HG03196 (cell line): Measurements from ENCODE around the gene CSNK1E.

Source experiments
- ATAC-seq: cut with Tn5 transposase; IDR thresholded peaks from one replicate; pipeline ENCODE4 v1.9.1; 2021; ENCODE audit not compliant: unreplicated experiment

Gene CSNK1E

GRCh38 chr22:38335077-38335476 is 17.8 kb upstream of the CSNK1E start:
- ATAC-seq = no peak

DNA sequence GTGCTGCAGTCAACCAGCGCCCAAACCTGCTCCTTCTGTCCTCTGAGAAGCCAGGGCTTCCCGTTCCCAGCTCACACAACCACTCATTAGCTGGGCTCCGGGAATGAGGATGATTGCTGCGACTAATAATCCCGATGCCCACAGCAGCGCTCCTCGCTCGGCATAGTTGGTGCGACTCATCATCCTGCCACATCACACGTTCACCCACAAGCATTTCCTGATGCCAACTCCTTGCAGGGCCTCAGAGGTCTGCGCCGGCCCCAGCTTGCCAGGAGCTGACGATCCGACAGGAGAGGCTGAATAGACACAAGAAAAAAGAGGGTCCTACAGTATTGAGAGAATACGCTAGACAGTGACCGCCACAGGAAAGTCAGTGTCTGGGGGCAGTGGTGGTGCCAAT is 10.6 kb upstream of the CSNK1E start:
- ATAC-seq = no peak

GRCh38 chr22:38327396-38327795 is 10.2 kb upstream of the CSNK1E start:
- ATAC-seq = no peak

GRCh38 chr22:38325587-38325986 is 8.4 kb upstream of the CSNK1E start:
- ATAC-seq = no peak

DNA sequence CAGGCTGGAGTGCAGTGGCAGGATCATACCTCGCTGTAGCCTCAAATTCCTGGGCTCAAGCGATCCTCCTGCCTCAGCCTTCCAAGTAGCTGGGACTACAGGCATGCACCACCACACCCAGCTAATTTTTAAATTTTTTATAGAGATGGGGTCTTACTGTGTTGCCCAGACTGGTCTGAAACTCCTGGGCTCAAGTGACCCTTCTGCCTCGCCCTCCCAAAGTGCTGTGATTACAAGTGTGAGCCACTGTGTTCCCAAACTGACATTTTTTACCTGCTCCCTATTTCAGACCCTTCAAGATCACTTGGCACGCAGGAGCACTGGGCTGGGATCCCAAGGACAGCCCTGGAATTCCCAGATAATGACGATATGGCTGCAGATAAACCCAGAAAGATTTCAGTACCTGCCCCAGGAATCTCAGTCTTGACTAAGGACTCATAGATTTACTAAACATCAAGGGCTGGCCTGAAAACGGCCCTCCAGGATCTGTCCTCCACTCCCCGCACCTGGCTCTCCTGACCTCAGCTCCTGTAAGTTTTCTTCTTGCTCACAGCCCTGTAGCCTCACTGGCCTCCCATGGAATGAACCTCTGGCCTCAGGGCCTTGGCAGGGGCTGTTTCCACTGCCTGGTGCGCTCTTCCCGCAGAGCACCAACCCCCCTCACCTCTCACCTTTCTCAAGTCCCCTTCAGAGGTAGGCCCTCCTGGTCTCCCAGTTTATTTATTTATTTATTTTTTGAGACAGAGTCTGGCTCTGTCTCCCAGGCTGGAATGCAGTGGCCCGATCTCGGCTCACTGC is 3.6 kb upstream of the CSNK1E start:
- ATAC-seq = no peak

GRCh38 chr22:38318792-38319773 is 1.9 kb upstream of the CSNK1E start:
- no peak for ATAC-seq

GRCh38 chr22:38317995-38318715 is 922 bp upstream of the CSNK1E start:
- ATAC-seq = no peak

DNA sequence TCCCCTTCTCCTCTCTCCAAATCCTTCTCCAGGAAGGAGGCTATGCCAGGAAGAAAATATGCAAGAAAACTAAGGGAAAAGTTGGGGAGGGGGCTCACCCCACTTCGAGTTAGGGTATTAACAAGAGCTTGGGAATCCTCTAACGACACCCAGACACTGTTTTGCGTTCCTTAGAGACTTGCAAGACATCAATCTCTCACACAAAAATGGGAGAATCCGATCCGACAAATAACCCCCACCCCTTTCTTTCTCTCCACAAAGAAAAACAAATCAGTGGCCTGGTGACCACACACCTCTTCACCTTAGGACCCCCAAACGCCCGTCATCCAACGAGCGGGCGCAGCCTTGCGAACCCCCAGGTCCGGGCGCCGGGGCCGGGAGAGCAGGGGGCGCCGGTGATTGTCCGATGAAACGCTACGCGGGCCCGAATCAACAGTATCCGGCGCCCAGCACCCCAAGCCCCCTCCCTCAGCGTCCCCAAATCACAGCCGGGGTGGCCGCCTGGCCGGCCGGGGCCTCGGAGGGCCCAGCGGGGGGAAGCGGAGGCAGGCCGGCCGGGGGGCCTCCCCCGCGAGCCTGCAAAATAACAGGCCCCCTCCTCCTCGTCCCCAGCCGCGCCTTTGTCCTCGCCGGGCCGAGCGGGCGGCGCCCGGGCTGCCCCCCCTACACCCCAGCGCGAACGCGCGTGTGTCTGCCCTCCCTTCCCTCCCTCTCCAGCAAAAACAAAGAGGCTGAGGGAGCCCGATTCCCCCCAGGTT is 690 bp downstream of the CSNK1E start:
- ATAC-seq = no peak

DNA sequence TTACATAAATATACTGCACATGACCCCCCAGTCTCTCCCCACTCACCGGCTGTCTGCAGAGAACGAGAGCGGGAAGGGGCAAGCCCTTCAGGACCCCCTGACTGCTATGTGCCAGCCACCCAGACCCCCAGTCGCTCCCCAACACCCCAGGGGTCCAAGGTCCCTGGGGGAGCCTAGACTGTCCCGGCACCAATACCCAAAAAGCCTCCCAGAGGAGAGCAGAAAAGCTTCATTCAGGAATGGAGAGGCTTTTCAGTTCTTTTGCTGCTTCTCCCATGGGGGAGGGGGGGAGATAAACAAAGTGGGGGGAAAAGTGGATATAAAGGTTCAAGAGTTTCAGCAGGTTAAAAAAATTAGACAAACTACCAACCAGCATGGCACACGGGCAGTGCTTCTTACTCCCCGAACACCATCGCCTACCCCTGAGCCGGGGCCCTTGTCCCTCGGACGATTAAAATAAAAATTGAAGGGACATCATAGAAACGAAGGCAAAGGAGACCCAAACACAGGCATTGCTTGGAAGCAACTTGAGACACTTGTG is 1.3 kb downstream of the CSNK1E start:
- ATAC-seq = no peak

GRCh38 chr22:38314933-38315822 is 2.1 kb downstream of the CSNK1E start:
- no peak for ATAC-seq

DNA sequence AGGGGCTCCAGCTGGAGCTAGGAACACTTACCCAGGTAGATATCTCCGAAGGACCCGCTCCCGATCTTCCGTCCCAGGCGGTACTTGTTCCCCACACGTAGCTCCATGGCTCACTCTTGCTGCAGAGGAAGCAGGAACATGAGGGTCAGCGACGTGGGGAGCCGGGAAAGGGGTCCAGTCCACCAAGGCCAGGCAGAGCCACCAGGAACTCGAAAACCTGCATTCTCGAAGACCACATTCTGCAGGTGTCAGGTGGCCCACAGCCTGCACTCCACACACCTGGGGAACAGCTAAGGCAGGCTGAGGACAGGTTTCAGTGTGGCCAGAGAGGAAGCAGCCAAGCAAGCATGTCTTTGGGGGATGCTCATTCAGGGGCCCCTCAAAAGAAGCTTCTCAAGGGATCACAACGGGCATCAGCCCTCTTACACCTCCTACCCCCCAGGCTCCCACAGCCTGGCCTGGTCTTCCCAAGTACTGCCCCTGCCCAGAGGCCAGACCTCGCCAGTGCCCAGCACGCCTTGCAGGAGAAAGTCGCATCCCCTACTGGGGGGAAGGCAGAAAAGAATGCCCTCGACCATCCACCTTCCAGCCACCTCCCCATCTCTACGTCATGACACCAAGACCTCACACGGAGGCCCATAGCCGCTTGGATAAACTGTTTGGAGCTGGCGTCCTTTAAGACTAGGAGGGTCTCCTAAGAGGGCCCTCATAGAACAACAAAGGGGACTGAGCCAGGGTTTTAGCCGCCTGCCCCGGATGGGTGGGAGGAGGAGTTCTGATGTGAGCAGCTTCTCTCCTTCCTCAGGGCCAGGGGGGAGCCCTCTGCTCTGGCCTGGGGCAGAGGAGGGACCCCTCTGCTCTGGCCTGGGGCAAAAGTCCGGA is 2.9 kb downstream of the CSNK1E start:
- no peak for ATAC-seq

- ATAC-seq = no peak
These were observed 3.8 kb downstream of the CSNK1E start for GRCh38 chr22:38313384-38313955.

GRCh38 chr22:38312261-38312800 is 4.9 kb downstream of the CSNK1E start:
- ATAC-seq = no peak

- no peak for ATAC-seq
These were observed 6.0 kb downstream of the CSNK1E start for GRCh38 chr22:38311323-38311620.

DNA sequence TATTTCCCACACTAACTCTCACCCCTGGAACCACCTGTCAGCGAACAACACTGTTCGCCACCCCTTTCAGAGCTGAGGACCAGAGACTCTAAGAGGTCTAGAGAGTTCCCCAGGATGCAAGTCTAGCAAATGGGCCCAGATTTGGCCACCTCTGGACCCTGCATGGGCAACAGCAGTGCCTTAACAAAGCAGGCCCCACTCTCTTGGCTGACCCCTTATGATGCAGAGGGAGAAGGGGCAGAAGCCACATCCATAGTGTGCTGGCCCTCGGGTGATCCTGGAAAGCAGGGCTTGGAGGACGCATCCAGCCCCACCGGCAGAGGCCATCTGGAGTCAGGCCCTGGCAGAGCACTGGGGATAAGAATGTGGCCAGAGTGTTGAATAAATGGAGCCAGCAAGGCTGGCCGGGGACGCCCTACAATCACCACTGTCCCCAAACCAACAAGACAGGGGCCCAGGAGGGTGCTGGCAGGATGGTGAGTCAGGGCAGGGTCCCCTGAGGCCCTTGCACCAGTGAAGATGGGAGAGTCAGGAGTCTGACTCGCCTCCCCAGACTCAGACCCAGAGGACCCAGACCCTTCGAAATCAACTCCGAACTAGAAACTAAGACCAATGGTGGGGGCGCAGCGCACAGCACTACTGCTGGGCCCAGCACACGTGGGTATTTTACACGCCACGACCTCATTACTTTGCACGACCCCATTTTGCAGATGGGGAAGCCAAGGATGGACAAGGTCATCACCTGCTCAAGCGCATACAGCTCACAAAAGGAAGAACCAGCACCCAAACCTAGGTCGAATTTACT is 6.5 kb downstream of the CSNK1E start:
- no peak for ATAC-seq

DNA sequence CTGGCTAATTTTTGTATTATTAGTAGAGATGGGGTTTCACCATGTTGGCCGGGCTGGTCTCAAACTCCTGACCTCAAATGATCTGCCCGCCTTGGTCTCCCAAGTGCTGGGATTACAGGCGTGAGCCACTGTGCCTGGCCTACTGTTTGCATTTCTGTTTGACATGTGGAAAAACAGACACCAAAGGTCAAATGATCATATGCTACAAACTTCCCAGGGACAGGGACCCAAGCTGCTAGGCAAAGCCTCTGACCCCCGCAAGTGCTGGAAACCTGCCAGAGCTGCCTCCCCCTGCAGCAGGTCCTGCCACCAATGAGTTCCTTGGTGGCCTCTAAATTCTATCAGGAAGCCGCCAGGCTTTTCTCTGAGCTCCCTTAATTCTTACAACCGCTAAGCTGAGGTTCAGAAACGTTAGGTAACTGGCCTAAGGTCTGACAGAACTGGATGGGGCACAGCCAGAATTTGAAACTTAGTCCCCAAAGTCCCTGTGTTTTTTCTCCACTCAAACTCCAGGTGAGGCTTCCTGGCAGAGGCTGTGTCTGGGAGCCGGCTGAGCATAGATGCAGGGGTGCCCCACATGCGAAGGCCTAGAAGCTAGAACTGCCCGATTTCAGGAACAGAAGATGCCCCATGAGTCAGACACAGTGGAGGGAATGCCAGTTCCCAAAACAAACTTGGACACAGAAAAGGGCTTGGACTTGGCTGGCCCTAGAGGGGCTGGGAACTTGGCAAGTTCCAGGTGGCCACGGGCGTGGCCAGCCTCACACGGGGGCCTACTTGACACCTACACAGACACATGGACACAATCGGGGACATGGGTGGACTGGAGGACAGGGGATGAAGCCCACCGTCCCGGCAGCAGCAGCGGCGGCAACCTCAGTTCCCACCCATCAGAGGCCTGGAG is 7.4 kb downstream of the CSNK1E start:
- no peak for ATAC-seq
